ENCODE results near the gene DCTN4. TPM values are rescaled to one million over a fixed set of nuclear protein-coding genes. Genes with fewer than 3 reads are reported as not detected.

The DCTN4 gene
- total RNA-seq, 1 donor from 2014 or later = 28.1 TPM

GRCh38 chr5:150692276-150692675 is 66.5 kb downstream of the DCTN4 start:
- Histone ChIP-seq H3K9me3 (no peaks in the 10 kb centered on the region), H3K4me3 (no peak overlapping the region), H3K36me3 (peaks cover 64 to 79% of the 10 kb centered on the region in 2 donors), H3K27me3 (no peaks in the 10 kb centered on the region), H3K27ac (no peak overlapping the region), H3K4me1 (no peaks in the 10 kb centered on the region)
- intact Hi-C loops (cut with DNase I) = no loop called here
- DNase-seq (ENCODE audit: low spot score in 2 of 2) = no peak
- no peak for TF ChIP-seq CTCF (IDR thresholded peaks at IDR 0.05)

GRCh38 chr5:150690760-150691159 is 68.1 kb downstream of the DCTN4 start:
- Histone ChIP-seq H3K4me1 (no peaks in the 10 kb centered on the region), H3K4me3 (no peak overlapping the region), H3K9me3 (no peaks in the 10 kb centered on the region), H3K36me3 (peaks cover 49 to 64% of the 10 kb centered on the region in 2 donors), H3K27ac (no peak overlapping the region), H3K27me3 (no peaks in the 10 kb centered on the region)
- intact Hi-C loops (cut with DNase I) = no loop called here
- no peak for TF ChIP-seq CTCF (IDR thresholded peaks at IDR 0.05)
- DNase-seq (ENCODE audit: low spot score in 2 of 2) = no peak

- H3K9me3 ChIP-seq = no peaks in the 10 kb centered on the region
- peaks cover 32 to 47% of the 10 kb centered on the region in 2 donors for H3K36me3 ChIP-seq
- intact Hi-C loops (cut with DNase I) = no loop called here
- no peak overlapping the region for H3K27ac ChIP-seq
- no peaks in the 10 kb centered on the region for H3K27me3 ChIP-seq
- no peak for DNase-seq (ENCODE audit: low spot score in 2 of 2)
- H3K4me1 ChIP-seq = no peaks in the 10 kb centered on the region
- no peak overlapping the region for H3K4me3 ChIP-seq
- no peak for TF ChIP-seq CTCF (IDR thresholded peaks at IDR 0.05)
Measured at GRCh38 chr5:150689120-150689519, 69.7 kb downstream of the DCTN4 start.

GRCh38 chr5:150676578-150676977 is 82.2 kb downstream of the DCTN4 start:
- H3K27ac ChIP-seq = no peak overlapping the region
- TF ChIP-seq CTCF (IDR thresholded peaks at IDR 0.05) = no peak
- H3K4me3 ChIP-seq = no peak overlapping the region
- no peak for DNase-seq (ENCODE audit: low spot score in 2 of 2)
- no peaks in the 10 kb centered on the region for H3K27me3 ChIP-seq
- no peaks in the 10 kb centered on the region for H3K9me3 ChIP-seq
- H3K4me1 ChIP-seq = peaks cover 32 to 40% of the 10 kb centered on the region in 2 donors
- intact Hi-C loops (cut with DNase I) = no loop called here
- no peaks in the 10 kb centered on the region for H3K36me3 ChIP-seq

- DNase-seq (ENCODE audit: low spot score in 2 of 2) = no peak
- peak overlapping the region; percentile 88 to 95 for H3K27ac ChIP-seq
- TF ChIP-seq CTCF (IDR thresholded peaks at IDR 0.05) = no peak
- no peaks in the 10 kb centered on the region for H3K27me3 ChIP-seq
- no peaks in the 10 kb centered on the region for H3K9me3 ChIP-seq
- intact Hi-C loops (cut with DNase I) = no loop called here
- peaks cover 34 to 43% of the 10 kb centered on the region in 2 donors for H3K4me1 ChIP-seq
- no peak overlapping the region for H3K4me3 ChIP-seq
- H3K36me3 ChIP-seq = no peaks in the 10 kb centered on the region
Measured at GRCh38 chr5:150675069-150675468, 83.7 kb downstream of the DCTN4 start.

- H3K27me3 ChIP-seq = no peaks in the 10 kb centered on the region
- TF ChIP-seq CTCF (IDR thresholded peaks at IDR 0.05) = no peak
- no peak for DNase-seq (ENCODE audit: low spot score in 2 of 2)
- intact Hi-C loops (cut with DNase I) = no loop called here
- H3K4me3 ChIP-seq = no peak overlapping the region
- peak overlapping the region; percentile 88 to 95 for H3K27ac ChIP-seq
- H3K36me3 ChIP-seq = no peaks in the 10 kb centered on the region
- H3K4me1 ChIP-seq = peaks cover 34 to 43% of the 10 kb centered on the region in 2 donors
- no peaks in the 10 kb centered on the region for H3K9me3 ChIP-seq
Measured at GRCh38 chr5:150674341-150674821, 84.4 kb downstream of the DCTN4 start.

All from ascending aorta (tissue), 2 donors.